Prostate gland (tissue), 2 donors: ENCODE results near the gene SERAC1.

ENCODE experiments used
- POLR2A ChIP-seq: fragments of 450-650 bp; IDR thresholded peaks from one replicate; pipeline ENCODE4 v1.6.1; 2016; ENCODE audit warnings: antibody characterized with exemption, mild to moderate bottlenecking
- TF ChIP-seq, protein P1 (sequence below), 4 experiments: fragments of 200-600 bp in 2 of 4; fragments of 450-650 bp in 2 of 4; sonication (generic) in 2 of 4; IDR thresholded peaks; 1 replicate in 3 of 4; 2 replicates in 1 of 4; pipeline ENCODE4 v1.5.1; 2016 to 2019; ENCODE audit warnings: antibody characterized with exemption in 4 of 4, mild to moderate bottlenecking in 2 of 4, moderate library complexity in 2 of 4

DNA sequence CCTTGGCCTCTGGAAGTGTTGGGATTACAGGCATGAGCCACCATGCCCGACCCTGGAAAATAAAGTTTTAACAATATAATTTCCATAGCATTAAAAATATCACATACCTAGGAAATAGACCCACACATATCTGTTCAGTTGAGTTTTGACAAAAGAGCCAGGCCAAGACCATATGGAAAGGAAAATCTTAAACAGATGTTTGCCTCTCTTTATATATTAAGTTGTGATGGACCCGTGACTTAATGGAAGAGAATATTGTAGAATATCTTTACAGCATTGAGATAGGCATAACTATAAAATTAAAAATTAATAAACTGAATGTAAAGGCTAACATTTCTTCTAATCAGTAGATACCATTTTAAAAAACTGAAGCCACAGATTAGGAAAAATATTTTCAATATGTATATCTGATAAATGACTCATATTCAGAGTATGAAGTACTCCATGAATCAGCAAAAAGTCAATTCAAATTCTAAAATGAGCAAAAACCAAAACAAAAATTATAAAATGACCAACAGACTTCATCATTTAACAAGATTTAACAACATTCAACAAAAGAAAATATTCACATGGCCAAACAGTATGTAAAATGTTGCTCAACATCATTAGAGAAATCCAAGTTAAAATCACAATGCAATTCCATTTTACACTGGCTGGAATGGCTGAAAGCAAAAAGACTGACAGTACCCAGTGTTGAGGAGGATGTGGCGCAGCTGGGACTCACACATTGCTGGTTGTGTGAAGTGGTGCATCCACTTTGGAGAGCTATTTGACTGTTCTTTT is 43.4 kb upstream of the SERAC1 start:
- no peak for TF ChIP-seq POLR2A
- TF ChIP-seq, protein P1, sequence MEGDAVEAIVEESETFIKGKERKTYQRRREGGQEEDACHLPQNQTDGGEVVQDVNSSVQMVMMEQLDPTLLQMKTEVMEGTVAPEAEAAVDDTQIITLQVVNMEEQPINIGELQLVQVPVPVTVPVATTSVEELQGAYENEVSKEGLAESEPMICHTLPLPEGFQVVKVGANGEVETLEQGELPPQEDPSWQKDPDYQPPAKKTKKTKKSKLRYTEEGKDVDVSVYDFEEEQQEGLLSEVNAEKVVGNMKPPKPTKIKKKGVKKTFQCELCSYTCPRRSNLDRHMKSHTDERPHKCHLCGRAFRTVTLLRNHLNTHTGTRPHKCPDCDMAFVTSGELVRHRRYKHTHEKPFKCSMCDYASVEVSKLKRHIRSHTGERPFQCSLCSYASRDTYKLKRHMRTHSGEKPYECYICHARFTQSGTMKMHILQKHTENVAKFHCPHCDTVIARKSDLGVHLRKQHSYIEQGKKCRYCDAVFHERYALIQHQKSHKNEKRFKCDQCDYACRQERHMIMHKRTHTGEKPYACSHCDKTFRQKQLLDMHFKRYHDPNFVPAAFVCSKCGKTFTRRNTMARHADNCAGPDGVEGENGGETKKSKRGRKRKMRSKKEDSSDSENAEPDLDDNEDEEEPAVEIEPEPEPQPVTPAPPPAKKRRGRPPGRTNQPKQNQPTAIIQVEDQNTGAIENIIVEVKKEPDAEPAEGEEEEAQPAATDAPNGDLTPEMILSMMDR (IDR thresholded peaks at IDR 0.05), result no peak
